Measurements from ENCODE around the gene SPPL2A.
A peak's percentile ranks its signal among the peaks of the same experiment; 100 is the strongest.

Gene SPPL2A

DNA sequence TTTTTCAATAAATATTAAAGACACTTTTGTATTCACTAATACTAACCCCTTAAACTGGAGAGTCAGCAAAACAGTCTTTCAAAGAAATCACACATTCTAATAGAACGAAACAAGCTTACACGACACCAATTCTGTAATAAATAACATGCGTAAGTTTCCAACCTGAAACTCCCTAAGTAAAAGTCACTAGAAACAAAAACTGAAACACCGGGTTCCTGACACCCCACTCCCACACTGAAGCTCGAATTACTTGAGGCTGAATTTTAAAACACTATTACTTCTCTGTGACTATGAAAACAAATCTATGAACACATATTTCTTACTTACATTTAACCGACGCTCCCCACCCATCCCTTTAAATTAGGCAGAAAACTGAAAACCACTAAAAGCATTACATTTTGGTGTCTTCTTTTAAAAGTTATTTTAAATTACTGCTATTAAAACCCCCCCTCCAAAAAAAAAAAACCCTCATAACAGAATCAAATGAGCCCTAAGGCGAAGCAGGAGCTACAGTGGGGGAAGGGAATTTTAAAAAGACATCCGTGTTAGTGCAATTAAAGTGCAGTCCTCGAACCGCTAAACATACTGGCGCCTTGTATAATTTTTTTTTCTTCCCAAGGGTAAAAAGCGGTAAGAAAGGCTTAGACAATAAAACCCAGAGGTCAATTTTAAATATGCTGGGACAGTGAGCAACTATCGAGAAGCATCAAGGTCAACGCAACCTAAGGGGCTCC is 878 bp downstream of the SPPL2A start:
- Histone ChIP-seq H3K4me3 (ENCODE audit: low read length) (peak overlapping the region; percentile 93), H3K27me3 (ENCODE audit: control insufficient read depth, insufficient read depth, low read length) (no peaks in the 10 kb centered on the region)

DNA sequence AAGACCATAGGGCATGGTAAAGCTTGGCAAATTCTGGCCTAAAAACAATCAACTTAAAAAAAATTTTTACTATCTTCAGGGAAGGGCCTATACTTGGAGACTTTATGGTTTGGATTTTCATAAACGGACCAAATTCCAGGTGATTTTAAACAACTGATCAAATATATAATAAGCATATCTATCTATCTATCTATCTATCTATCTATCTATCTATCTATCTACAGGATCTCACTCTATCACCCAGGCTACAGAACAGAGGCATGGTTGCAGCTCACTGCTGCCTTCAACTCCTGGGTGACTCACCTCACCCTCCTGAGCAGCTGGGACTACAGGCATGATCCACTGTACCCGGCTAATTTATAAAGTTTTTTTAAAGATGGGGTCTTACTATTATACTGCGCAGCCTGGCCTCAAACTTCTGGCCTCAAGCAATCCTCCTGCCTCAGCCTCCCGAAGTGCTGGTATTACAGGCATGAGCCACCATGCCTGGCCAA is 6.7 kb downstream of the SPPL2A start:
- Histone ChIP-seq H3K4me2 (ENCODE audit: low read length) (no peak overlapping the region), H3K4me3 (ENCODE audit: low read length) (no peak overlapping the region), H3K27me3 (ENCODE audit: control insufficient read depth, insufficient read depth, low read length) (no peaks in the 10 kb centered on the region), H3K36me3 (ENCODE audit: insufficient read depth, low read length) (no peaks in the 10 kb centered on the region), H3K9me3 (replicated peaks; ENCODE audit: low read length) (no peaks in the 10 kb centered on the region), H3K4me1 (ENCODE audit: control insufficient read depth, insufficient read depth, low read length) (peaks cover 8% of the 10 kb centered on the region), H3K9ac (ENCODE audit: low read depth, low read length) (no peak overlapping the region)

More for the DNA sequence above, 878 bp downstream of the SPPL2A start:
- H3K4me1 ChIP-seq (ENCODE audit: control insufficient read depth, insufficient read depth, low read length) = peaks cover 4% of the 10 kb centered on the region
- no peaks in the 10 kb centered on the region for H3K36me3 ChIP-seq (ENCODE audit: insufficient read depth, low read length)
- H3K9me3 ChIP-seq (replicated peaks; ENCODE audit: low read length) = no peaks in the 10 kb centered on the region
- peak overlapping the region; percentile 95 for H3K9ac ChIP-seq (ENCODE audit: low read depth, low read length)
- peak overlapping the region; percentile 92 for H3K4me2 ChIP-seq (ENCODE audit: low read length)

DNA sequence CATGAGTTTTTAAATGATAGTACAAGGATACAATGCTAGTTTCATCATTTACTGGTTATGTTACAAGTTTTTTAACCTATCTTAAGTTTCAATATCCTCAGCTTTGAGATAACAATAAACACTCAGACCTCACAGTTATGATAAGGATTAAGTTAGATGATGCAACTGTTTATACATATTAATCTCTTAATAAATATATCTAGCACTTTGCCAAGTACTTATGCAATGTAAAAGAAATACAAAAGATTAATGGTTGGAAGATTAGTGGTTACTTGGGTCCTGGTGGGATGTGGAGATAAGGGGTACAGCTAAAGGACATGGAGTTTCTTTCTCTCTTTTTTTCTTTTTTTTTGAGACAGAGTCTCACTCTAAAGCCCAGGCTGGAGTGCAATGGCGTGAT is 12.0 kb downstream of the SPPL2A start:
- no peak overlapping the region for H3K9ac ChIP-seq (ENCODE audit: low read depth, low read length)
- H3K4me1 ChIP-seq (ENCODE audit: control insufficient read depth, insufficient read depth, low read length) = peaks cover 10% of the 10 kb centered on the region
- no peak overlapping the region for H3K4me2 ChIP-seq (ENCODE audit: low read length)
- H3K9me3 ChIP-seq (replicated peaks; ENCODE audit: low read length) = no peaks in the 10 kb centered on the region
- no peak overlapping the region for H3K4me3 ChIP-seq (ENCODE audit: low read length)
- peaks cover 5% of the 10 kb centered on the region for H3K36me3 ChIP-seq (ENCODE audit: insufficient read depth, low read length)
- no peaks in the 10 kb centered on the region for H3K27me3 ChIP-seq (ENCODE audit: control insufficient read depth, insufficient read depth, low read length)

DNA sequence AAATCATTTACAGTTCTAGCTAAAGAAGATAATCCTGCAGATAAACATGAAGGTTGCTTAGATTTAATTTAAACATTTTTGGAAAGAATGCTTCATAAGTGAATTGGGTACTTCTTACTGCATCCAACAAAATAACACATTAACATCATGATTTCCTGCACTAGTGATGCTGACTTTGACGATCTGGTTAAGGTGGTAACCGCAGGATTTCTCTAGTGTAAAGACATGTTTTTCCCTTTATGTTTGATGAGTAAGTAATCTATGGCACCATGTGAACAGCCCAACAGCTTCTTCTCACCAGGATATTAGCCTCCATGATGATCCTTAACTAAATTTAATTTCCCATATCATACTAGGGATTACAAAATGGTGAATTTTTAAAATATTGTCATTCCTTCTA is 14.1 kb downstream of the SPPL2A start:
- no peak overlapping the region for H3K4me3 ChIP-seq (ENCODE audit: low read length)
- H3K9ac ChIP-seq (ENCODE audit: low read depth, low read length) = no peak overlapping the region
- H3K36me3 ChIP-seq (ENCODE audit: insufficient read depth, low read length) = peaks cover 6% of the 10 kb centered on the region
- H3K9me3 ChIP-seq (replicated peaks; ENCODE audit: low read length) = no peaks in the 10 kb centered on the region
- peaks cover 26% of the 10 kb centered on the region for H3K4me1 ChIP-seq (ENCODE audit: control insufficient read depth, insufficient read depth, low read length)
- H3K4me2 ChIP-seq (ENCODE audit: low read length) = no peak overlapping the region
- no peaks in the 10 kb centered on the region for H3K27me3 ChIP-seq (ENCODE audit: control insufficient read depth, insufficient read depth, low read length)

DNA sequence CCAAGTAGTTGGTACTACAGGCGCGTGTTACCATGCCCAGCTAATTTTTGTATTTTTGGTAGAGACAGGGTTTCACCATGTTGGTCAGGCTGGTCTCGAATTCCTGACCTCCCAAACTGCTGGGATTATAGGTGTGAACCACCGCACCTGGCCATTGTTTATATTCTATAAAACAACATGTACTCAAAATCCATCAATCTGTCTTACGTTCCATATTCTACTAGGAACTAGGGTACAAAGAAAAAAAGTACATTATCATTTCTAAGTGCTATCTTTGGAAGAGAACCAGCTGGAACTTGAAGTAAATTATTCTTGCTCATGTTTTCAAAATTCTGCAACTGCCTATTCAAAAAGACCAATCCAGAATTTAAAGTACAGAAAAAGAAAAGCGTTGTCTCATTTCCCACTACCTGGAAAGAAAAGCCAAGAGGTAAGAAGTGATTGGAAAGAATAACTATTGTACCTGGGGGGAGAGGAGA is 15.2 kb downstream of the SPPL2A start:
- H3K4me1 ChIP-seq (ENCODE audit: control insufficient read depth, insufficient read depth, low read length) = peaks cover 21% of the 10 kb centered on the region
- H3K27me3 ChIP-seq (ENCODE audit: control insufficient read depth, insufficient read depth, low read length) = no peaks in the 10 kb centered on the region
- no peak overlapping the region for H3K4me2 ChIP-seq (ENCODE audit: low read length)
- H3K9ac ChIP-seq (ENCODE audit: low read depth, low read length) = no peak overlapping the region
- peaks cover 7% of the 10 kb centered on the region for H3K36me3 ChIP-seq (ENCODE audit: insufficient read depth, low read length)
- H3K9me3 ChIP-seq (replicated peaks; ENCODE audit: low read length) = no peaks in the 10 kb centered on the region
- H3K4me3 ChIP-seq (ENCODE audit: low read length) = no peak overlapping the region

DNA sequence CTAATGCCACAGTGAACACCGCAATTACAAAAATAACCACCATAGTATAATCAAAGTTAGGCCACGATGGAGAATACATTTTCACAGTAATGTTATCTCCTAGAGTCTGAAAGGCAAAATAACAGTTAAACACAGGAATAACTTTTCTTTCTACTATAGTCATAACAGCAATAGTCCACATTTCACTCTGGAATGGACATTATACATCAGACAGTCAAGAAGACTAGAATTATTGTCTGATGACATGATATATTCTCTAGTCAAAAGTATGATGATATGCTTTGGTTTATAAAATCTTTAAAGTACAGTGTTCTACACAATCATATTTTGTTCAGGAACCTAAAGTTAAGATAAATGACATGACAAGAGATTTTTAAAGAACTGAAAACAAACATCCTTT is 18.0 kb downstream of the SPPL2A start:
- Histone ChIP-seq H3K9ac (ENCODE audit: low read depth, low read length) (no peak overlapping the region), H3K4me1 (ENCODE audit: control insufficient read depth, insufficient read depth, low read length) (peaks cover 23% of the 10 kb centered on the region), H3K36me3 (ENCODE audit: insufficient read depth, low read length) (peaks cover 14% of the 10 kb centered on the region), H3K27me3 (ENCODE audit: control insufficient read depth, insufficient read depth, low read length) (no peaks in the 10 kb centered on the region), H3K4me2 (ENCODE audit: low read length) (no peak overlapping the region), H3K9me3 (replicated peaks; ENCODE audit: low read length) (no peaks in the 10 kb centered on the region), H3K4me3 (ENCODE audit: low read length) (no peak overlapping the region)

DNA sequence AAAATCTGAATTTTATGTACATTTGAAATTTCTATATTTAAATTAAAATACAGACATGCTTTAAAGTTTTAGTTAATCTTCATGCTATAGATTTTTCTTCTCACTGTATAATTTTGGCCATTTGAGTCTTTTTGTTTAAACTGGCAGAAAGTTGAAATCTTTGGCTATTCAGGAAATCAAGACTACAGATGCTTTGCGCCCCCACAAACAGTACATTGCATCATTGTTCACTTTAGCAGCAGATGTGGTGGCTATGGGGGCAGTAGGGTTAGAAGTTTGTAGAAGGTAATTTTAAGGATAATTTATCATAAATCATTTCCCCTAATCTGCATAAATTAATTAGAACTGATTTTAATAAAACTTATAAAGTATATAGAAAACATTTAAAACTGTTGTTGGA is 20.9 kb downstream of the SPPL2A start:
- H3K36me3 ChIP-seq (ENCODE audit: insufficient read depth, low read length) = peaks cover 14% of the 10 kb centered on the region
- peaks cover 23% of the 10 kb centered on the region for H3K4me1 ChIP-seq (ENCODE audit: control insufficient read depth, insufficient read depth, low read length)
- H3K4me3 ChIP-seq (ENCODE audit: low read length) = no peak overlapping the region
- H3K9ac ChIP-seq (ENCODE audit: low read depth, low read length) = no peak overlapping the region
- no peak overlapping the region for H3K4me2 ChIP-seq (ENCODE audit: low read length)
- H3K27me3 ChIP-seq (ENCODE audit: control insufficient read depth, insufficient read depth, low read length) = no peaks in the 10 kb centered on the region
- H3K9me3 ChIP-seq (replicated peaks; ENCODE audit: low read length) = no peaks in the 10 kb centered on the region

DNA sequence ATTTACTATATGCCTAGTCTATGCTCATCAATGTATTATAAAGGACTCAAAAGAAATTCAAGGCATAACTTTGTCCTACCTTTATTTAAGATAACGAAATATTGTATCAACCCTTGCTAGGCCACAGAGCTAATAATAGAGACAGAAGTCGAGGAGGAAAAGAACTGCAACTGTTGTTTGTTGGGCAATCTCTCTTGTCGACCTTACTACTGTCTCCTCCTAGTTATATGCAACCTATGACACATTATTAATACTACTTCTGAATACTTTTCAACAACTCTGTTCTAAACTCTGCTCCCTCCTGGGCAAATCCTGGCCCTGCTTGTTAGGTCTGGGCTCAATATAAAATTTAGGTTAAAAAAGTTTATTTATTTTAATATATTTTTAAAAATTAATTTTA is 24.6 kb downstream of the SPPL2A start:
- no peak overlapping the region for H3K4me3 ChIP-seq (ENCODE audit: low read length)
- H3K36me3 ChIP-seq (ENCODE audit: insufficient read depth, low read length) = peaks cover 25% of the 10 kb centered on the region
- H3K9ac ChIP-seq (ENCODE audit: low read depth, low read length) = no peak overlapping the region
- peaks cover 5% of the 10 kb centered on the region for H3K4me1 ChIP-seq (ENCODE audit: control insufficient read depth, insufficient read depth, low read length)
- no peak overlapping the region for H3K4me2 ChIP-seq (ENCODE audit: low read length)
- no peaks in the 10 kb centered on the region for H3K27me3 ChIP-seq (ENCODE audit: control insufficient read depth, insufficient read depth, low read length)
- no peaks in the 10 kb centered on the region for H3K9me3 ChIP-seq (replicated peaks; ENCODE audit: low read length)

DNA sequence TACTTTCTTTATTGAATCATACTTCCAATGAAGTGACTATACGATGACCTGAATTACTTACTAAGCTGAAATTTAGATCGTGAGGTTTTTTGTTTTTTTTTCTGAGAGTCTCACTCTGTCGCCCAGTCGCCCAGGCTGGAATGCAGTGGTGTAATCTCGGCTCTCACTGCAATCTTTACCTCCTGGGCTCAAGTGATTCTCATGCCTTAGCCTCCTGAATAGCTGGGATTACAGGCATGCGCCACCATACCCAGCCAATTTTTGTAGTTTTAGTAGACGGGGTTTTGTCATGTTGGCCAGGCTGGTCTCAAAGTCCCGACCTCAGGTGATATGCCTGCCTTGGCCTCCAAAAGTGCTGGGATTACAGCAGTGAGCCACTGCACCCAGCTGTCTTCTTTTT is 28.7 kb downstream of the SPPL2A start:
- Histone ChIP-seq H3K9me3 (replicated peaks; ENCODE audit: low read length) (no peaks in the 10 kb centered on the region), H3K27me3 (ENCODE audit: control insufficient read depth, insufficient read depth, low read length) (no peaks in the 10 kb centered on the region), H3K4me2 (ENCODE audit: low read length) (no peak overlapping the region), H3K9ac (ENCODE audit: low read depth, low read length) (no peak overlapping the region), H3K36me3 (ENCODE audit: insufficient read depth, low read length) (peaks cover 46% of the 10 kb centered on the region), H3K4me3 (ENCODE audit: low read length) (no peak overlapping the region), H3K4me1 (ENCODE audit: control insufficient read depth, insufficient read depth, low read length) (no peaks in the 10 kb centered on the region)

DNA sequence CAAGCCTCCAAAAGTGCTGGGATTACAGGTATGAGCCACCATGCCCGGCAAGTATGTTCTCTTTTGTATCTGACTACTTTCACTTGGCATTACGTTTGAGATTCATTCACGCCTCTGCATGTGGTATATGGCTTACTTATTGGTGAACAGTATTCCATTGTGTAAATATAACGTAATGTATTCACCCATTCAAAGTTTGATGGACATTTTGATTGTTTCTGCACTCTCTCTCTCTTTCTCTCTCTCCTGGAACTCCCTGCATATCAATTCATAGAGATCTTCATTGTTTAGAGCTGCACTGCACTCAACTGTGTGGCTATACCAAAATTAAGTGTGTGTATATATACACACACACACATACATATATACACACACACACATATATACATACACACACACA is 30.4 kb downstream of the SPPL2A start:
- no peak overlapping the region for H3K4me2 ChIP-seq (ENCODE audit: low read length)
- no peak overlapping the region for H3K9ac ChIP-seq (ENCODE audit: low read depth, low read length)
- H3K4me3 ChIP-seq (ENCODE audit: low read length) = no peak overlapping the region
- no peaks in the 10 kb centered on the region for H3K9me3 ChIP-seq (replicated peaks; ENCODE audit: low read length)
- H3K36me3 ChIP-seq (ENCODE audit: insufficient read depth, low read length) = peaks cover 49% of the 10 kb centered on the region
- H3K4me1 ChIP-seq (ENCODE audit: control insufficient read depth, insufficient read depth, low read length) = no peaks in the 10 kb centered on the region
- no peaks in the 10 kb centered on the region for H3K27me3 ChIP-seq (ENCODE audit: control insufficient read depth, insufficient read depth, low read length)

DNA sequence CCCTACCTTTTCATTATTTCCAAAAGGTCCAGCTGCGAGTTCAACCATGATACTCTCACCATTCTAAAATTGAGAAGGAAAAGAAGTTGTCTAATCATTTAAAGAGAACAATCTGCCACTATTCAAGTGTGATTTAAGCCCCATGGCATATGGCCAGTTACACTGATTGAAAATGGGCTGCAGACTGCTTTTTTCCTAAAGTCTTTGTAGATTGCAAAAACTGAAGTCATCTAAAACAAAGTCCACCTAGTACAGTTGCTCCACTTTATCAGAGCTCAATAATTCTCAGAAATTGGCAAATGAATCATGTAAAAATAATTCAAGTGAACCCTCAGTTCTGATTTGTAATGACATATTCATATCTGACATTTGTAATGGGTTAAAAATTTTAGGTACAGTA is 39.2 kb downstream of the SPPL2A start:
- no peaks in the 10 kb centered on the region for H3K4me1 ChIP-seq (ENCODE audit: control insufficient read depth, insufficient read depth, low read length)
- no peaks in the 10 kb centered on the region for H3K9me3 ChIP-seq (replicated peaks; ENCODE audit: low read length)
- no peaks in the 10 kb centered on the region for H3K27me3 ChIP-seq (ENCODE audit: control insufficient read depth, insufficient read depth, low read length)
- H3K4me3 ChIP-seq (ENCODE audit: low read length) = no peak overlapping the region
- no peak overlapping the region for H3K4me2 ChIP-seq (ENCODE audit: low read length)
- H3K9ac ChIP-seq (ENCODE audit: low read depth, low read length) = no peak overlapping the region
- peaks cover 30% of the 10 kb centered on the region for H3K36me3 ChIP-seq (ENCODE audit: insufficient read depth, low read length)

DNA sequence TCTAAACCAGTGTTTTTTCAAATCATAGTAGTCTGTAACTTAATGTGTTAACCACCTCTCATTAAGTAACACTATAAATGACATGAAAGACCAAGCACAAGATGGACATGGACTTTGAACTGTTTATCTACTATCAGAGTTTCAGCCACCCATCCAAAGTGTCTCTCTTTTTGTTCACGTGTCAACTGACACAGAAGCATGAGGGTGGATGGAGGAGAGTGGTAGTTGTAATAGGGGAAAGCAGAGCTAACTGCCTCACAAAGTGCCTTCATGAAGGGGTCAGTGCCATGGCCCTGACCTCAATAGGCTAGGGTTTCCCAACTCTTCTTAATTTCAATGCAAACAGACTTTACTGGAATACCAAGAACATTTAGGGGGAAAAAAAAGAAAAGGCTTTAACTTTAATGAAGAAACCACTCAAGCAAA is 46.8 kb downstream of the SPPL2A start:
- H3K36me3 ChIP-seq (ENCODE audit: insufficient read depth, low read length) = peaks cover 21% of the 10 kb centered on the region
- H3K4me1 ChIP-seq (ENCODE audit: control insufficient read depth, insufficient read depth, low read length) = no peaks in the 10 kb centered on the region
- no peak overlapping the region for H3K9ac ChIP-seq (ENCODE audit: low read depth, low read length)
- no peaks in the 10 kb centered on the region for H3K9me3 ChIP-seq (replicated peaks; ENCODE audit: low read length)
- H3K27me3 ChIP-seq (ENCODE audit: control insufficient read depth, insufficient read depth, low read length) = no peaks in the 10 kb centered on the region
- no peak overlapping the region for H3K4me2 ChIP-seq (ENCODE audit: low read length)
- H3K4me3 ChIP-seq (ENCODE audit: low read length) = no peak overlapping the region

Data from skeletal muscle satellite cell (primary cell).